ENCODE results near the gene GLRX5.

Gene GLRX5

DNA sequence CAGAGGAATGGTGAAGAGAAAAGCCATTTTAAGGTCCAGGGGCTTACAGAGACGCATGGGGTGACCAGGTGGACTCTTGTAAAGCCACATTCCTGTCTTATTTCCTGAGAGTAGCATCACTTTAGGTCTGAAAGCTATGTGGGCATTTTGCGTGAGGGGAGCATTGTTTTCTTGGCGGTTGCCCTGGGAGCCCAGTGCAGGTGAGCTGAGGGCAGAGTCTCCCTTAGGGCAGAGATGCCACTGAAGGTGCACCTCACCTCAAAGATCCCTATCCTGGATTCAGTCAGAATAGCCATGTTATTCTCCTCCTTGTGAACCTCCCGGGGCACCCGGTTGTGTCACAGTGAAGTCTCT lies 12.4 kb downstream of the GLRX5 start:
- Histone ChIP-seq H3K36me3 (ENCODE audit: control insufficient read depth, insufficient read depth, low read length) (peaks cover 3% of the 10 kb centered on the region), H3K4me1 (ENCODE audit: control insufficient read depth, insufficient read depth, low read length) (no peaks in the 10 kb centered on the region), H3K27ac (ENCODE audit: low read depth, low read length) (no peak overlapping the region), H3K9ac (ENCODE audit: low read length) (no peak overlapping the region), H3K27me3 (ENCODE audit: control insufficient read depth, insufficient read depth, low read length) (no peaks in the 10 kb centered on the region), H3K4me3 (ENCODE audit: low read length) (no peak overlapping the region)

DNA sequence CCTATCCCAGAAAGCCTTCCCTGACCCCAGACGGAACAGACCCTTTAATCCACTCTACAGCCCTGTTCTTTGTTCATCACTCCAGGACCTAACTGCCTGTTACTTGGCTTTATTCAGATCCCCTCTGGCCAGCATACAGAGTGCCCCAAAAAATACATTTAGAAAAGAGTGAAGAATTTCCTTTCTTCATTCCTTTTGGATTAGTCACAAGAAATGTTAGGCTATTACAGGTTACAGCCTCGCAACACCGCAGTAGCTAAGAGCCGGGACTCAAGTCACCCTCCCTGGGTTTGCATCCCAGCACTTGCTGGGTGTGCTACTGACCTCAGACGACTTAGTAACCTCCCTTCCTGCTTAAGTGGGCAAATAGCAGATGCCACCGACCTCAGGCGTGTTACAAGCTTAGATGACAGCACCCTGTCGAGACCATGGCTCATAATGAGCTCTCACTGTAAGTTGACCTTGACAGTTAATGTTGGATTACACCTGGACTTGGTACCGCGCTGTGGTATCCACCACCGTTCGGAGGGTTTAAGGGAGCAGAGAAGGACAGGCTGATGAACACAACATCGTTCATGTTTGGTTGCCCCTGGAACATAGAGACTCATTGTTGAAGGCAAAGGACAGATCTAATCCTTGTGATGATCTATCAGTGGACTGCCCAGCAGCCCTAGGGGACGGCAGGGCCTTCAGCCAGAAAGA lies 12.9 kb downstream of the GLRX5 start:
- Histone ChIP-seq H3K27me3 (ENCODE audit: control insufficient read depth, insufficient read depth, low read length) (no peaks in the 10 kb centered on the region), H3K27ac (ENCODE audit: low read depth, low read length) (no peak overlapping the region), H3K4me1 (ENCODE audit: control insufficient read depth, insufficient read depth, low read length) (no peaks in the 10 kb centered on the region), H3K36me3 (ENCODE audit: control insufficient read depth, insufficient read depth, low read length) (peaks cover 3% of the 10 kb centered on the region), H3K4me3 (ENCODE audit: low read length) (no peak overlapping the region), H3K9ac (ENCODE audit: low read length) (no peak overlapping the region)

DNA sequence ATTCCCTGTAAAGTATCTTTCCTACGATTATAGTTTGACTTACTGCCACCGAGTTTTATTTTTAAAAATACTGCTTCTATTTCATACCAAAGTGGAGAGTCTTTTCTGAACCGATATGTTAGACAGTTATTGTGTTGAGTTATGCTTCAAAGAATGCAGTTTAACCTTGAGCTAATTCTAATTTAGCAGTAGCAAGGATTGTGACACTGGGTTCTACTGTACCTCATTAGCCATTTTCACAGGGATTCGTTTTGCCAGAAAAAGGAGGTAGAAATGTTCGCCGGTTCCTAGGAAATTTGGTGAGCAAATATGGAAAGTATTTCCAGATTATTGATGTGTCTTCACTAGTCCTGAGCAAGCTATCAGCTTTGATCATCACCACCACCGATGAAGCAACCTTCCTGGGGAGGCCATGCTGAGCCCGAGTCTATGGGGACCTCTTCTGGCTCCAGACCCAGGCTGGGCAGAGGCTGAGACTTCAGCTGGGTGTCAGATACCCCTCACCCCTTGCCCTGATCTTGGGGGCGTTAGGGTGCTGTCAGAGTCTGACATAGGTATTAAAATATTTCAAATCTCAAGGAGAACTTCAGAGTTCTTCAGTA lies 13.6 kb downstream of the GLRX5 start:
- no peak overlapping the region for H3K9ac ChIP-seq (ENCODE audit: low read length)
- no peak overlapping the region for H3K4me3 ChIP-seq (ENCODE audit: low read length)
- peaks cover 3% of the 10 kb centered on the region for H3K36me3 ChIP-seq (ENCODE audit: control insufficient read depth, insufficient read depth, low read length)
- H3K4me1 ChIP-seq (ENCODE audit: control insufficient read depth, insufficient read depth, low read length) = no peaks in the 10 kb centered on the region
- H3K27me3 ChIP-seq (ENCODE audit: control insufficient read depth, insufficient read depth, low read length) = no peaks in the 10 kb centered on the region
- no peak overlapping the region for H3K27ac ChIP-seq (ENCODE audit: low read depth, low read length)

DNA sequence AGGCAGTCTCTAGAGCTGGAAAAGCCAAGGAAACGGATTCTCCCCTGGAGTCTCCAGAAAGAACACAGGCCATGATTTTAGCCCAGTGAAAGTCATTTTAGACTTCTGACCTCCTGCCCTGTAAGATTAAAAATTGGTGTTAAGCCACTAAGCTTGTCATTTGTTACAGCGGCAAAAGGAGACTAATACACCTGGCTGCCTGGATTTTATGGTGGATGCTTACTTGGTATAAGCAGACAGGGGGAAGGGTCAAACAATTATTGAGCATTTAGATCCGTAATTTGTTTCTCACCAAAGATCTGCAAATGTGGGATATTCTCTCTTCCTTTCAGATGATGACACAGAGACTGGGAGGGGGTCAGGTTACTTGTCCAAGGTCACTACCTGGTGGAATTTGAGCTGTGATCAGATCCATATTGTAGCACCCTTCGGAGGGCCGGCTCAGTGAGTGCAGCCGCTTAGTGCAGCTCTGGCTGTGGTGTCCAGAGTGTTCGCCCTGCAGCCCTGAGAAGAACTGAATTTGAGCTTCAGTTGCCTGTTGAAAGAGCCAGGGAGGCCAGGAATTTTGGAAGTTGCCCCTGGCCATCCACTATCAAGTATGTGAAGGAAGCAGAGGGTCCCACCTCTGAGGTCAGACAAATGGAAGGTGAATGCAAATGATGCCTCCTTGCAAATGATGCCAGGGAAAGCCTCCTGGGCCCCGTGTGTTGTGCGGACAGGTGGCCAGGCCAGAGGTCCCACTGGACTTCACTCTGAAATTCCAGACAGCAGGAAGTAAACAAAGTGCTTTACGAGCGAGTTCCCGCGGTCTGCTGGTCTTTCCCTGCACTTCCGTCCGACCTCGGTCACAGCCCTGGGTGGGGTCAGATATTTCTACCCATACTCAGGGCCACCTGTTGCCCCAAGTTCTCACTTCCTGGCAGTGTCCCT lies 15.1 kb downstream of the GLRX5 start:
- H3K27me3 ChIP-seq (ENCODE audit: control insufficient read depth, insufficient read depth, low read length) = no peaks in the 10 kb centered on the region
- H3K4me3 ChIP-seq (ENCODE audit: low read length) = no peak overlapping the region
- H3K4me1 ChIP-seq (ENCODE audit: control insufficient read depth, insufficient read depth, low read length) = no peaks in the 10 kb centered on the region
- H3K27ac ChIP-seq (ENCODE audit: low read depth, low read length) = no peak overlapping the region
- H3K9ac ChIP-seq (ENCODE audit: low read length) = no peak overlapping the region
- H3K36me3 ChIP-seq (ENCODE audit: control insufficient read depth, insufficient read depth, low read length) = peaks cover 3% of the 10 kb centered on the region

DNA sequence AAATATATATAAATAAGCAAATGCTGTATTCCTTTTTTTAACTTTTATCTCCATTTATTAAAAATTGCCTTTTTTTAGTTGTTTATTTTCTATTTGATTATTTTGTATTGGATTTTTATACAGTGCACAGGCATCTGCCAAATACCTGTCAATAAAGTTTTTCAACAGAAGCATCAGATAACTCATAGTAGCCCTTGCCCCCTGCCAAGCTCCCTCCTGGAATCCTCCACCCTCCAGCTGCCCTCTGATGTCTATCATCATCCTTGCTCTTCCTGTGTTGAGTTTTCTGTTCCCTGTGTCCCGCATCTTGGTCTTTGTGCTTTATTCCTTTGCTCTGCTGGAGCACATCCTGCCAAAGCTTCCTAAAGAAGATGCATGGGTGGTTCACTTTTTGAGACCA lies 16.6 kb downstream of the GLRX5 start:
- H3K4me3 ChIP-seq (ENCODE audit: low read length) = no peak overlapping the region
- peaks cover 3% of the 10 kb centered on the region for H3K36me3 ChIP-seq (ENCODE audit: control insufficient read depth, insufficient read depth, low read length)
- H3K27ac ChIP-seq (ENCODE audit: low read depth, low read length) = no peak overlapping the region
- H3K9ac ChIP-seq (ENCODE audit: low read length) = no peak overlapping the region
- no peaks in the 10 kb centered on the region for H3K27me3 ChIP-seq (ENCODE audit: control insufficient read depth, insufficient read depth, low read length)
- no peaks in the 10 kb centered on the region for H3K4me1 ChIP-seq (ENCODE audit: control insufficient read depth, insufficient read depth, low read length)

DNA sequence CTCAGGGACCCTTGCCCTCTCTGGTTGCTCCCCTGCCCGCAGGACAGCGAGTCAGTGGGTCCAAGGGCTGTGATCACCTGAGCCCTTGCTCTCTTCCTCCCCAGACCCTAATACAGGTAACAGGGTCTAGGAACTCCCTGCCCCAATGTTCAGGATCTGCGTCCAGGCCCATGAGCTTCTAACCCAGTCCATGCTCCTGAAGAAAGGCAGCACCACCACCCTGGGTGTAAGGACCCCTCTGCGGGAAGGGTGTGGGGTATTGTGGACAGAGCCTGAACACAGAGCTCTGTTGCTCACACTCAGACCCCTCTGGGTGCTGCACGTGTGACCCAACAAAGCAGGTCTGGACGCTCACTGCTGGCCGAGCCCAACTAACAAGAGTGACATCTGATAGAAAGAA lies 18.3 kb downstream of the GLRX5 start:
- Histone ChIP-seq H3K9ac (ENCODE audit: low read length) (no peak overlapping the region), H3K36me3 (ENCODE audit: control insufficient read depth, insufficient read depth, low read length) (peaks cover 3% of the 10 kb centered on the region), H3K27me3 (ENCODE audit: control insufficient read depth, insufficient read depth, low read length) (no peaks in the 10 kb centered on the region), H3K4me1 (ENCODE audit: control insufficient read depth, insufficient read depth, low read length) (no peaks in the 10 kb centered on the region), H3K4me3 (ENCODE audit: low read length) (no peak overlapping the region), H3K27ac (ENCODE audit: low read depth, low read length) (no peak overlapping the region)

DNA sequence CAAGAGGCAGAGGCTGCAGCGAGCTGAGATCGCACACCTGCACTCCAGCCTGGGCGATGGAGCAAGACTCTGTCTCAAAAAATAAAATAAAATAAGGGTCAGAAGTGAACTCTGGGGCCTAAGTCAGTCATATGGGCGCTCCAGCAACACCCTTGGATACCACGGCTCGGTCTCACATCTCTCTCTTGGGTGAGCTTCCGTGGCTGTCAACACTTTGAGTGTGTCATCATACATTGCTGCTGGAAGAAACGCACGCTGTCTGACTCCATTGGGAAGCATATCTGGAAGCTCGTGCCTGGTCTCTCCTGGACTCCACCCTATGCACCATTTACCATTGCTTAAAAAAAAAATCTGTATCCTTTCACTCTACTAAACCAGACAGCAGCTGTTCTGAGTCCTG lies 20.2 kb downstream of the GLRX5 start:
- Histone ChIP-seq H3K4me3 (ENCODE audit: low read length) (no peak overlapping the region), H3K9ac (ENCODE audit: low read length) (no peak overlapping the region), H3K27me3 (ENCODE audit: control insufficient read depth, insufficient read depth, low read length) (no peaks in the 10 kb centered on the region), H3K36me3 (ENCODE audit: control insufficient read depth, insufficient read depth, low read length) (no peaks in the 10 kb centered on the region), H3K4me1 (ENCODE audit: control insufficient read depth, insufficient read depth, low read length) (no peaks in the 10 kb centered on the region), H3K27ac (ENCODE audit: low read depth, low read length) (no peak overlapping the region)

DNA sequence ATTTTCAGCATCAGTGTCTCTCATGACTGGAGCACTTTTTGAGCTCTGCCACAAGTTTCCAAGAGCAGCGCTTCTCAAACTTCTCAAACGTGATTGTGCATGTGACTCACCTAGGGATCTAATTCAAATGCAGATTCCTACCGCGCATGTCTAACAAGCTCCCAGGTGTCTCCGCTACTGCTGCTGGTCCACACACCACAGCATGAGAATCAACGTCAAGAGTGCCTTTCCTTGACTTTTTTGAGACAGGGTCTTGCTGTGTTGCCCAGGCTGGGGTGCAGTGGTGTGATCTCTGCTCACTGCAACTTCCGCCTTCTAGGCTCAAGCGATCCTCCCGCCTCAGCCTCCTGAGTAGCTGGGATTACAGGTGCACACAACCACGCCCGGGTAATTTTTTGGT lies 22.4 kb downstream of the GLRX5 start:
- no peaks in the 10 kb centered on the region for H3K4me1 ChIP-seq (ENCODE audit: control insufficient read depth, insufficient read depth, low read length)
- H3K4me3 ChIP-seq (ENCODE audit: low read length) = no peak overlapping the region
- H3K36me3 ChIP-seq (ENCODE audit: control insufficient read depth, insufficient read depth, low read length) = no peaks in the 10 kb centered on the region
- H3K27me3 ChIP-seq (ENCODE audit: control insufficient read depth, insufficient read depth, low read length) = no peaks in the 10 kb centered on the region
- H3K9ac ChIP-seq (ENCODE audit: low read length) = no peak overlapping the region
- no peak overlapping the region for H3K27ac ChIP-seq (ENCODE audit: low read depth, low read length)

DNA sequence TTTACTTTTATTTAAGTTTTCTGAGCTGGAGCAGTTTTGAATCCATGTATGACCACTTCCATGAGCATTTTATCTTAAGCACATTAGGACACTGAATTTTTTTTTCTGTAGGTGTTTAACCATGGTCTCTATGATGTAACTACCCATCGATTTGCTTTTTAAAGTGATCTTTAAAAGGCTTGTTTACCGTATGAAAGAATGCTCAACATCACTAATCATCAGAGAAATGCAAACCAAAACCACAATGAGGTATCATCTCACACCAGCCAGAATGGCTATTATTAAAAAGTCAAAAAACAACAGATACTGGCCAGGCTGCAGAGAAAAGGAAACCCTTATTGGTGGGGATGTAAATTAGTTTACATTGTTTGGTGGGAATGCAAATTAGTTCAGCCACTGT lies 23.0 kb downstream of the GLRX5 start:
- no peak overlapping the region for H3K4me3 ChIP-seq (ENCODE audit: low read length)
- no peaks in the 10 kb centered on the region for H3K4me1 ChIP-seq (ENCODE audit: control insufficient read depth, insufficient read depth, low read length)
- H3K9ac ChIP-seq (ENCODE audit: low read length) = no peak overlapping the region
- H3K27me3 ChIP-seq (ENCODE audit: control insufficient read depth, insufficient read depth, low read length) = no peaks in the 10 kb centered on the region
- H3K36me3 ChIP-seq (ENCODE audit: control insufficient read depth, insufficient read depth, low read length) = no peaks in the 10 kb centered on the region
- no peak overlapping the region for H3K27ac ChIP-seq (ENCODE audit: low read depth, low read length)

DNA sequence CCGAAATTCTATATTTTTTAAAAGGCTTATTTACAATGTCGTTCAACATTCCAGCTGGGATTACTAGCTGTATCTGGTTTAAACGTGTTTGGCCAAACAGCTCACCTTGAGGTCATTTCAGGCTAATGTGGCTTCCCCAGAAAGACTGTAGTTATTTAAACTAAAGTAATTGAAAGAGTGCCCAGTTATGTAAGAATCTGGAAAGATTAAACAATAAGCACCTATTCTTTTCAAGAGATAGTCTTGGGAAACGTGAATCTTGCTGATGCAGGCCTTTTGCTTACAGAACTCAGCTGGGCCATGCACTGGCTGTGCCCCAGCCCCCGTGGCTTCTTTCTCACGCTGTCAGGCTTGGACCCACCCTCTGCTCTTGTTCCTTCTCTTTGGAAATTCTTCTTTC lies 24.4 kb downstream of the GLRX5 start:
- Histone ChIP-seq H3K27ac (ENCODE audit: low read depth, low read length) (no peak overlapping the region), H3K4me3 (ENCODE audit: low read length) (no peak overlapping the region), H3K27me3 (ENCODE audit: control insufficient read depth, insufficient read depth, low read length) (no peaks in the 10 kb centered on the region), H3K36me3 (ENCODE audit: control insufficient read depth, insufficient read depth, low read length) (no peaks in the 10 kb centered on the region), H3K4me1 (ENCODE audit: control insufficient read depth, insufficient read depth, low read length) (no peaks in the 10 kb centered on the region), H3K9ac (ENCODE audit: low read length) (no peak overlapping the region)

DNA sequence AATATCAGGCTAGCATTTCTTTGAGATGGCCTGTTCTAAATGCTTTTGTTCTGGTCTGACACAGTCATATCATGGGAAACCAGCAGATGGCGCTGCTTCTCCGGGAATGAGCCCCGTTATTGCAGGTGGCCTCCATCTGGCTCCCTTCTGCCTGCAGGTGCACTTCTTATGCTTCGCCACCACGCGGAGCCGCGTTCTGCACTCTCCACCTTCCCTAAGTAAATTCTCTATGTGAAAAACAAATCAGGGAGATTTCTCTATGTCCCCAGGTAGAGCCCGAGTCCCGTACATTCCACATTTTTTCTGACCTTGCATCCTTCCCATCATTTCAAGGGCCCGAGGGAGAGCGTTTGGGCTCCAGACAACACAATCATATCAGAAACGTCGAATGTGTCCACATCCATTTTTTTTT lies 26.2 kb downstream of the GLRX5 start:
- Histone ChIP-seq H3K27ac (ENCODE audit: low read depth, low read length) (no peak overlapping the region), H3K27me3 (ENCODE audit: control insufficient read depth, insufficient read depth, low read length) (no peaks in the 10 kb centered on the region), H3K4me1 (ENCODE audit: control insufficient read depth, insufficient read depth, low read length) (no peaks in the 10 kb centered on the region), H3K9ac (ENCODE audit: low read length) (no peak overlapping the region), H3K36me3 (ENCODE audit: control insufficient read depth, insufficient read depth, low read length) (no peaks in the 10 kb centered on the region), H3K4me3 (ENCODE audit: low read length) (no peak overlapping the region)

DNA sequence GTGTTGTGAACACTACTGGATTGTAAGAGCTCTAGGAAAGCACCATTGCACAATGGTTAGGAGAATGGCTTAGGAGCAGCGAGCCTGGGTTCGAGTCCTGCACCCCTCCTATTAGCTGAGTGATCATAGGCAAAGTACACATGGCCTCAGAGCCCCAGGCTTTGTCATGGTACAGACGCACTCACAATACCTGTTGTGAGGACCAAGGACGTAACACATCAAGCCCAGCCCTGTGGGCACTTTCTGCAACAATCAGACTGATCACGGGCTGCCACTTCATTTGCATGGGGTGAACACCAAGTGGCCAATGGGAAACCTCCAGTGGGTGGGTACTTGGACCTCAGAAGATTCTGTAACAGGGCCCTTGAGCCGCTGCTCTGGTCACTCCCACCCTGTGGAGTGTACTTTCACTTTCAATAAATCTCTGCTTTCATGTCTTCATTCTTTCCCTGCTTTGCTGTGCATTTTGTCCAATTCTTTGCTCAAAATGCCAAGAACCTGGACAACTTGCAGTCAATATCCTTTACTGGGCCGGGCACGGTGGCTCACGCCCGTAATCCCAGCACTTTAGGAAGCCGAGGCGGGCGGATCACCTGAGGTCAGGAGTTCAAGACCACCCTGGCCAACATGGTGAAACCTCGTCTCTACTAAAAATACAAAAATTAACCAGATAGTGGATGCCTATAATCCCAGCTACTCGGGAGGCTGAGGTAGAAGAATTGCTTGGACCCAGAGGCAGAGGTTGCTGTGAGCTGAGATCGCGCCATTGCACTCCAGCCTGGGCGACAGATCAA lies 28.2 kb downstream of the GLRX5 start:
- Histone ChIP-seq H3K36me3 (ENCODE audit: control insufficient read depth, insufficient read depth, low read length) (no peaks in the 10 kb centered on the region), H3K4me3 (ENCODE audit: low read length) (peak overlapping the region; percentile 13), H3K27ac (ENCODE audit: low read depth, low read length) (no peak overlapping the region), H3K27me3 (ENCODE audit: control insufficient read depth, insufficient read depth, low read length) (no peaks in the 10 kb centered on the region), H3K9ac (ENCODE audit: low read length) (no peak overlapping the region), H3K4me1 (ENCODE audit: control insufficient read depth, insufficient read depth, low read length) (no peaks in the 10 kb centered on the region)
